Adrenal gland (tissue), 12 donors: ENCODE results near the gene LIPC. TPM values are rescaled to one million over a fixed set of nuclear protein-coding genes. Genes with fewer than 3 reads are reported as not detected.
A peak's percentile ranks its signal among the peaks of the same experiment; 100 is the strongest.

ENCODE experiments used
- DNase-seq, 7 donors: peaks; one replicate each; pipeline ENCODE4 v3.0.0-alpha.2; 2019 to 2020
- H3K27ac ChIP-seq, 5 donors: fragments of 200-600 bp; sonication (generic) in 4 of 5; 1 replicate in 3 of 5; 2 replicates in 2 of 5; pipeline versions ENCODE4 v1.5.1 to v1.8.0; 2016 to 2020; ENCODE audit warnings: mild to moderate bottlenecking in 1 of 5
- H3K27me3 ChIP-seq: fragments of 200-600 bp; 2 replicates; pipeline ENCODE4 v1.8.0; 2021
- H3K36me3 ChIP-seq, 2 donors: fragments of 200-600 bp; replicated peaks in 1 of 2; 1 replicate in 1 of 2; 2 replicates in 1 of 2; pipeline versions ENCODE4 v1.5.1 to v1.8.0; 2018 to 2022
- H3K4me1 ChIP-seq, 2 donors: fragments of 200-600 bp; replicated peaks in 1 of 2; 1 replicate in 1 of 2; 2 replicates in 1 of 2; pipeline versions ENCODE4 v1.5.1 to v1.8.0; 2018 to 2021
- H3K4me3 ChIP-seq, 4 donors: fragments of 200-600 bp; sonication (generic) in 3 of 4; one replicate each; pipeline ENCODE4 v1.5.1; 2016 to 2018
- H3K9me3 ChIP-seq, 3 donors: fragments of 200-600 bp; sonication (generic) in 1 of 3; replicated peaks in 1 of 3; 1 replicate in 2 of 3; 2 replicates in 1 of 3; pipeline versions ENCODE4 v1.5.1 to v1.8.0; 2016 to 2021
- POLR2A ChIP-seq, 2 donors: fragments of 450-650 bp; IDR thresholded peaks; one replicate each; pipeline ENCODE4 v1.6.1; 2017; ENCODE audit warnings: antibody characterized with exemption in 2 of 2, mild to moderate bottlenecking in 2 of 2, moderate library complexity in 1 of 2
- WGBS, 4 donors: extraction: QIAGEN DNeasy Blood & Tissue Kit in 2 of 4; methylation state at CpG; one replicate each; pipeline versions ENCODE4 v1.1.5 to v1.1.7; 2013 to 2017; 5-methylcytosine and 5-hydroxymethylcytosine counted together
- intact Hi-C, 2 donors: fragments of 100-400 bp; cut with DNase I; formaldehyde crosslinking; loops; one replicate each; pipeline versions ENCODE4 v1.14.1 to v1.15.0; 2022 to 2023
- polyA plus RNA-seq, 3 donors: library from polyadenylated mRNA; stranded (reverse); fragments of 200-250 nt in 2 of 3; fragments of 350-450 nt in 1 of 3; fragmentation: Illumina TruSeq in 1 of 3; extraction: RNeasy Lipid Tissue Mini Kit (QIAGEN cat#74804) in 1 of 3; gene quantifications; one replicate each; pipeline ENCODE4 v1.2.3, GENCODE V29; 2013 to 2014
- total RNA-seq, 9 donors: library from RNA; depleted of rRNA in 4 of 9; stranded (reverse); fragments of >200 nt in 4 of 9; fragments of 120-200 nt in 1 of 9; fragmentation: NEBNext Ultra II Directional in 1 of 9; extraction: Animal tissue kit (Norgen Biotek cat#: 25700) in 1 of 9; gene quantifications; one replicate each; pipeline versions ENCODE4 v1.1.0 to v1.2.4, GENCODE V29; 2013 to 2023
- TF ChIP-seq, protein P1 (sequence below), 6 experiments: fragments of 450-650 bp in 4 of 6; fragments of 200-600 bp in 2 of 6; sonication (generic) in 1 of 6; IDR thresholded peaks; 1 replicate in 5 of 6; 2 replicates in 1 of 6; pipeline versions ENCODE4 v1.5.1 to v1.8.0; 2016 to 2021; ENCODE audit warnings: antibody characterized with exemption in 6 of 6, mild to moderate bottlenecking in 2 of 6, moderate library complexity in 1 of 6
- donor health status: healthy with polysubstance abuse.
- donor health status: Bipolar disorder and iron deficiency.
- donor health status: DM: yes; HTN: yes; CAD: no.
- donor health status: DM: no; HTN: no; CAD: no.
- donor health status: DM: no; HTN: no; CAD: no.
- donor health status: DM: yes; HTN: yes; CAD: no.

LIPC gene
- total and polyA plus RNA-seq, 12 donors: 0.11 to 1.0 (median 0.24) TPM; not detected in 5

DNA sequence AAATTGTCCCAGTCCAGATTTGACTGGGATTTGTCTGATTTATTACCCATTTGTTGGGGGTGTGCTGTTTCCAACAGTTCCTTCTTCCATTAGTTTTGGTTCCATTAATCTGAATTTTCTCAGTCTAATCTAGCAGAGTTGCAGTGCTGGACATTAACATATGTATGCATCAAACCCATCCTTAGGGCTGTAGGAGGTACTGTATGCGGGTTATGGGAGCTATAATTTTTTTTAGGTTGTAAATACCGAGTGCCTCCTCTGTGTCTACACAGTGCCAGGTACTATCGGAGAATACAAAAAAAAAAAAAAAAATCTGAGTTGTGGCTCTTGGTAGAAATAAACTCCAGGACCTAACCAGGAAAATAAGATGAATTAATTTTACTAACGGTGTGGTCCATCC lies 133.8 kb downstream of the LIPC start:
- intact Hi-C loops: no loop called here
- Histone ChIP-seq H3K27me3 (no peaks in the 10 kb centered on the region), H3K4me1 (no peaks in the 10 kb centered on the region), H3K36me3 (no peaks in the 10 kb centered on the region), H3K27ac (no peak overlapping the region), H3K9me3 (no peaks in the 10 kb centered on the region), H3K4me3 (no peak overlapping the region)
- 65 to 69% (median 67%) methylated on average over 4 of the region's 4 CpGs for WGBS, 4 donors
- no peak for TF ChIP-seq POLR2A (IDR thresholded peaks at IDR 0.05)
- TF ChIP-seq, protein P1, sequence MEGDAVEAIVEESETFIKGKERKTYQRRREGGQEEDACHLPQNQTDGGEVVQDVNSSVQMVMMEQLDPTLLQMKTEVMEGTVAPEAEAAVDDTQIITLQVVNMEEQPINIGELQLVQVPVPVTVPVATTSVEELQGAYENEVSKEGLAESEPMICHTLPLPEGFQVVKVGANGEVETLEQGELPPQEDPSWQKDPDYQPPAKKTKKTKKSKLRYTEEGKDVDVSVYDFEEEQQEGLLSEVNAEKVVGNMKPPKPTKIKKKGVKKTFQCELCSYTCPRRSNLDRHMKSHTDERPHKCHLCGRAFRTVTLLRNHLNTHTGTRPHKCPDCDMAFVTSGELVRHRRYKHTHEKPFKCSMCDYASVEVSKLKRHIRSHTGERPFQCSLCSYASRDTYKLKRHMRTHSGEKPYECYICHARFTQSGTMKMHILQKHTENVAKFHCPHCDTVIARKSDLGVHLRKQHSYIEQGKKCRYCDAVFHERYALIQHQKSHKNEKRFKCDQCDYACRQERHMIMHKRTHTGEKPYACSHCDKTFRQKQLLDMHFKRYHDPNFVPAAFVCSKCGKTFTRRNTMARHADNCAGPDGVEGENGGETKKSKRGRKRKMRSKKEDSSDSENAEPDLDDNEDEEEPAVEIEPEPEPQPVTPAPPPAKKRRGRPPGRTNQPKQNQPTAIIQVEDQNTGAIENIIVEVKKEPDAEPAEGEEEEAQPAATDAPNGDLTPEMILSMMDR (IDR thresholded peaks at IDR 0.05): no peak
- no peak for DNase-seq

DNA sequence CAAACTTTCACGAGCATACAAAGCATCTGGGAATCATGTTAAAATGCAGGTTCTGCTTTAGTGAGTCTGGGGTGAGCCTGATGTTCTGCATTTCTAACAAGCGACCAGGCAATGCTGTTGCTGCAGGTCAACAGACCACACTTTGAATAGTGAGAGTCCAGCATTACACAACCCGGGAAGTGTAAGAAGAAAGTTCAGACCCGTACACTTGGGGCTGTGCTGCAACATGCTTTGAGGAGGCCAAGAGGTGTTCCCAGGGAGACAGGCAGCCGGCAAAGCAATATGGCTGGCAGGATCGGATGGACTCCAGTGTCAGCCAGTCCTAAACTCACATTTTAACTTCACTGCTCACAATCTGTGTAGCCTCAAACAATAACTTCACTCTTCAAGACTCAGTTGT lies 134.2 kb downstream of the LIPC start:
- Histone ChIP-seq H3K9me3 (no peaks in the 10 kb centered on the region), H3K4me1 (no peaks in the 10 kb centered on the region), H3K27me3 (no peaks in the 10 kb centered on the region), H3K27ac (no peak overlapping the region), H3K36me3 (no peaks in the 10 kb centered on the region), H3K4me3 (no peak overlapping the region)
- WGBS, 4 donors: 76 to 90% (median 87%) methylated on average over 6 of the region's 6 CpGs
- intact Hi-C loops: no loop called here
- peak in 1 of 7 donors; percentile 7 for DNase-seq
- TF ChIP-seq, protein P1 (IDR thresholded peaks at IDR 0.05): no peak
- TF ChIP-seq POLR2A (IDR thresholded peaks at IDR 0.05): no peak

GRCh38 chr15:58568157-58568571 lies 136.4 kb downstream of the LIPC start:
- DNase-seq: peak in 6 of 7 donors; percentile 40 to 73 (median 48)
- 15 to 29% (median 21%) methylated on average over 2 of the region's 2 CpGs for WGBS, 4 donors
- no peak overlapping the region for H3K27ac ChIP-seq
- no peaks in the 10 kb centered on the region for H3K4me1 ChIP-seq
- TF ChIP-seq, protein P1 (IDR thresholded peaks at IDR 0.05): no peak
- TF ChIP-seq POLR2A (IDR thresholded peaks at IDR 0.05): no peak
- intact Hi-C loops: no loop called here
- H3K36me3 ChIP-seq: no peaks in the 10 kb centered on the region
- H3K27me3 ChIP-seq: no peaks in the 10 kb centered on the region
- no peaks in the 10 kb centered on the region for H3K9me3 ChIP-seq
- no peak overlapping the region for H3K4me3 ChIP-seq

GRCh38 chr15:58569455-58569854 lies 137.7 kb downstream of the LIPC start:
- DNase-seq: no peak
- H3K36me3 ChIP-seq: no peaks in the 10 kb centered on the region
- no peaks in the 10 kb centered on the region for H3K27me3 ChIP-seq
- intact Hi-C loops: no loop called here
- H3K4me3 ChIP-seq: no peak overlapping the region
- H3K27ac ChIP-seq: no peak overlapping the region
- TF ChIP-seq POLR2A (IDR thresholded peaks at IDR 0.05): no peak
- TF ChIP-seq, protein P1 (IDR thresholded peaks at IDR 0.05): no peak
- no peaks in the 10 kb centered on the region for H3K4me1 ChIP-seq
- no peaks in the 10 kb centered on the region for H3K9me3 ChIP-seq
- WGBS, 4 donors: 69 to 100% (median 90%) methylated on average over 1 of the region's 1 CpG
